Measurements from ENCODE around the gene EXOC3L1.

The EXOC3L1 gene

GRCh38 chr16:67195676-67196075 is 5.7 kb upstream of the EXOC3L1 start:
- DNase-seq, result no peak

- no peak for DNase-seq
Observed at GRCh38 chr16:67194260-67194659, 4.3 kb upstream of the EXOC3L1 start.

GRCh38 chr16:67193536-67193935 is 3.6 kb upstream of the EXOC3L1 start:
- no peak for DNase-seq

DNA sequence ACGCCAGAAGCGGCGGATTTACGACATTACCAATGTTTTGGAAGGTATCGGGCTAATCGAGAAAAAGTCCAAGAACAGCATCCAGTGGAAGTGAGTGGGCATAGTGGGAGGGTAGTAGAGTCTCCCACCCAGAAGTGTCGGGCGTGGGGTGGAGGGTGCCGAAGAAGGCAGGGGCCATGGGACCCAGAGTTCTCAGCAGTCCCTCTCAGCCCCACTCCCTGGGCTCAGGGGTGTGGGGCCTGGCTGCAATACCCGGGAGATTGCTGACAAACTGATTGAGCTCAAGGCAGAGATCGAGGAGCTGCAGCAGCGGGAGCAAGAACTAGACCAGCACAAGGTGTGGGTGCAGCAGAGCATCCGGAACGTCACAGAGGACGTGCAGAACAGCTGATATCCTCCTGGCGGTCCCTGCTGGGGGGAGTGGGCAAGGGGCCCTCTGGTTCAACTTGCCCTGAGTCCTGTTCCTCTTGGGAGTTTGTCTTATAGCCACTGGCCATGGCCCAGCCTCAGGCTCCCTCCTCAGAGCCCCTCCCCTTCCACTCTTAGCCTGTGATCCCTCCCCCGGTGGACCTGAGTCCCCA is 2.9 kb upstream of the EXOC3L1 start:
- no peak for DNase-seq

- DNase-seq, result peak; percentile 85 to 90
Observed at GRCh38 chr16:67191995-67192681, 2.2 kb upstream of the EXOC3L1 start, which contains the start of gene E2F4. Gene E2F4, plus strand, starts transcription at chr16:67192155. Its CDS starts 73 bp downstream, at chr16:67192228.

DNA sequence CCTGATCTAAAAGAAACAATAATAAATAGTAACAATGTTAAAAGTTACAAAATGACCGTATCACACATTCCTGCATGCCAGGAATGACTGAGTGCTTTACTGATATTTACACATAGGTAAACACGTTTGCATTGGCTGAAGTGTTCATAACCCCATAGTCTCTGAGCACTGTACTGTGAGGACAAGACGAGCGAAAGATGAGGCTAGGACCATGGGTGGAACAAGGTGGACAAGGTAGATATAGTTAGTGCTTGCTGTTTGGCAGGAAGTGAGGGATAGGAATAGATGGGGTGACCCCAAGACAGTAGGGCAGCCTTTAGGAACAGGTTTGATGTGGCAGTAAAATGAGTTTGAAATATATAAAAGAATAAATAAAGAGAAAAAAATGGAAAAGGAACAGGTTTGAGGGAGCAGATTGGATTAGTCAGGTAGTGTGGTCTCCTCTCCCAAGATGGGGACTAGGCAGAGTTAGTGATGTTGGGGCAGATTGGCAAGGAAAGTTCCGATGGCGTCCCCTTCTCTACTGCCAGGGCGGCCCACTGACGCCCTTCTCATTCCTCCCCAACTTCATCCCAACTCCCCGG is 1.6 kb upstream of the EXOC3L1 start:
- DNase-seq, result no peak

DNA sequence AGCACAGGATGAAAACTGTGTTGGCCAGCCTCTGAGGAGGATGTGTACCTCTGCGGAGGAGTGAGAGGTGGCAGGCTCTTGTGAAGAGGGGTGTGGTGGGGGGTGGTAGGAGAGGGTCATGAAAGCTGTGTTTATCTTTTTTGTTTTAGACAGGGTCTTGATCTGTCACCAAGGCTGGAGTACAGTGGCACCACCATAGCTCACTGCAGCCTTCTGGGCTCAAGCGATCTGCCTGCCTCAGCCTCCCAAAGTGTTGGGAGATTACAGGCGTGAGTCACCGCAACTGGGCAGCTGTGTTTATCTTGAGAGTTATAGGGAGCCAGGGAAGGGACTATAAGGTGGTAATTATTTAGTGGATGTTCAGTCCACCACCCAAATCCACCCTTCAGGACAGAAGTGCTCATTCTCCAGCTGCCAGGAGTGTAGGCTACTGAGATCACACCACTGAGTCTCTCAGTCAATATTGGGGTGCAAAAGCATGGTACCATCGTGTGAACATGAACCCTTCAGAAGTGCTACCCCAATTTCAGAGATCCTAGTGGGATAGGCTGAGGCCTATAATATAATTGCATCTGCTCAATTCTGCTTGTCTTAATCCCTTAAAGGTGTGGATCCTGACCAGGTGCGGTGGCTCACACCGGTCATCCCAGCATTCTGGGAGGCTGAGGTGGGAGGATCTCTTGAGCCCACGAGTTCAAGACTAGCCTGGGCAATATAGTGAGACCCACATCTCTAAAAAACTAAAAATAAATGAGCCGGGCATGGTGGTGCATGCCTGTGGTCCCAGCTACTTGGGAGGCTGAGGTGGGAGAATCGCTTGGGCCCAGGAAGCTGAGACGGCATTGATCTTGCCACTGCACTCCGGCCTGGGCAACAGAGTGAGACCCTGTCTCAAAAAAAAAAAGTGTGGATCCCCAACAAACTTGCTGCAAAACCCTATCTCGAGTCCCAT is 788 bp upstream of the EXOC3L1 start:
- DNase-seq, result no peak

DNA sequence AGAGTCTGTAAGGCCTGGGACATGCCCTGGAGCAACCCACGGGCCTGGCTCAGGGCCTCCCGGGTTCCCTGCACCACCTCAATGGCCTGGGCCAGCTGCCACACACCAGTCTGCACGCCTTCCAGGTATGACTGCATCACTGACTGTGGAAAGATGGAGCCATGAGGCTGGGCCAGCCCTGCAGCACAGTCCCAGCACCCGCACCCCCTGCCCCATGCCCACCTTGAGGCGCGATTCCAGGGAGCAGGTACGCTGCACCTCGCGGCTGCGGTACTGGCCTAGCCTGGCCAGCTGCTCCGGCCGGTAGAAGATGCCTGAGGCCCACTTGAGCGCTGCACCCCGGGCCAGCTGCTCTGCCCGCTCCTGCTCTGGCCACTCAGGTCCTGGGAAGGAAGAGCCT is 1.1 kb downstream of the EXOC3L1 start:
- DNase-seq, result no peak

DNA sequence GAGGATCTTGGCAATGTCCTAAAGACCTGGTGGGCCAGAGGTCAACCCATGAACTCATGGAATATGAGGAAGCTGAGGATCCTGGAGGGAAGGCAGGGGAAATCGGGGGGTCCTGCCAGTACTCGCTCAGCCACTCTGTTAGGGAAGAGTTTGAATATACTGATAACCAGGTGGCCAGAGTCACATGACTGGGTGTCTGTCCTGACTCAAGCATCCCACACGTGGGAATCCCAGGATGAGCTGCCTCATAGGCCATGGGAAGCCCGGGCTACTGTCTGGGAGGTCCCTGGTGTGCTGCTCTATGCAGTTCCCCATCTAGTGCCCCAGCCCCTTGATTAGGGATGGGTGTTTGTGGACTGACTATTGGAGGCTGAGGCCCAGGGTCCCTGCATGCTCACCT is 1.6 kb downstream of the EXOC3L1 start:
- DNase-seq, result no peak

DNA sequence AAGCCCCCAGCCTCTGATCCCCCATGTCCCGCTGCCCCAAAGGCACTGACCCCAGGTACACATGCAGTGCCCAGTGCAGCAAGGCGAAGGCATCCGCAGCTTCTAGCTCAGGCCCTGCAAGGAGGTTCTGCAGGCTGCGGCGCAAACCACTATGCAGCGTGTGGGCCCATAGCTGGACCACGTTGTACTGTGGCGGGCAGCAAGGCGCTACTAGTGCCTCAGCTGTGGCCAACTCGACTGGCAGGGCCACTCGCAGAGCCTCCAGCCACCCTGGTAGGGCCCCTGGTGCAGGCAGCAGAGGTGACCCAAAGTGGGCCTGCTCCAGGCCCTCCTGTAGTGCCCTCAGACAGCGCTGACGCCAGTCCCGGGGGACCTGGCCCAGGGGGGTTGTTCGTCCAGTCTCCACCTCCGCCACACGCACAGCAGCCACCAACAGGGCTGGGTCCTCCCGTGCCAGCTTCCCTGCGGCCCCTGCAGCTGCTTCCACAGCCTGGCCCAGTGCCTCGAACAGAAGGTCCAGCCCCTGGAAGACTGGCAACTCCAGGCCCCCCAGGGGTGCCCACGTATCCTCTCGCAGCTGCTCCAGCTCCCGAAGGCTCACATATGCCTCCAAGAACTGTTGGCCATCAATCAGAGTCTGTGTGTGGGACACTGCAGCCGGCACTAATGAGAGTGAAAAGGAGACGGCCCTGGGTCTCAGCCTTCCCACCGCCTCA is 2.6 kb downstream of the EXOC3L1 start:
- DNase-seq, result no peak

GRCh38 chr16:67186550-67186950 is 3.4 kb downstream of the EXOC3L1 start:
- no peak for DNase-seq

DNA sequence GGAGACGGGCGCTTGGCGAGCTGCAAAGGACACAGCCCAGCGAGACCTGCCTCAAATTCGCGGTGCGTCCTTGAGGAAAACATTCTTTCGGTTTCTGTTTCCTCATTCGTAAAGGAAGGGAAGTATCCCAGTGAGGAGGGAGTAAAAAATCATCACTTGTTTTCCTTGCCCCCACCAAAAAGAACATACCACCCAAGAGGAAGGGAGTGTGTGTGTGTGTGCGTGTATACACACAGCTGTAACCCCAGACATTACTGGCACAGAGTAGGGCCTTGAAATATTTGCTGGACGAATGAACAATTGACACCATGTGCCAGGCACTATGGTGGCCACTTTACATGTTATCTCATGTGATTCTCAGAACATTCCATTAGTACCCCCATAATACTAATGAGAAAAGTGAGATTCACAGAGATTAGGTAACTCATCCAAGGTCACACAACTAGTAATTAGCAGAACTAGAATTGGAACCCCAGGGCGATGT is 4.2 kb downstream of the EXOC3L1 start:
- no peak for DNase-seq

GRCh38 chr16:67184995-67185650 is 4.8 kb downstream of the EXOC3L1 start:
- peak; percentile 83 to 87 for DNase-seq

GRCh38 chr16:67184453-67184994 is 5.4 kb downstream of the EXOC3L1 start:
- no peak for DNase-seq

GRCh38 chr16:67183627-67184452 is 6.1 kb downstream of the EXOC3L1 start, which contains the start of gene MATCAP1:
Gene MATCAP1, minus strand, starts transcription at chr16:67183963. Its CDS starts 3,353 bp downstream, at chr16:67180610.
- DNase-seq, result peak; percentile 97 to 98

DNA sequence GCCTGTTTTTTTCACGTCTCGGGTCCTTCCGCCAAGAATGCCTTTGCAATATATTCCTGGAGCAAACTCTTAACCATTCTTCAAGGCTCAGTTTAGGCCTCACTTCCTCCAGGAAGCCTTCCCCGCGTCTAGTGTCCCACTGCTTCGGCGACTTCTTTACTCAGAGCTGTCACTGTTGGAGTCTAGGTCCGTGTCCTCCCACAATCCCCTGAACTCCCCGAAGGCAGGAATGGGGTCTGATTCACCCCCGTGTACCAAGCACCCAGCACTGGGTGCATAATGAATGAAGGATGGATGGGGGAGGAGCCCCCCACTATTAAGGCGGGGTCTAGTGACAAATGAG is 6.7 kb downstream of the EXOC3L1 start:
- DNase-seq, result no peak

DNA sequence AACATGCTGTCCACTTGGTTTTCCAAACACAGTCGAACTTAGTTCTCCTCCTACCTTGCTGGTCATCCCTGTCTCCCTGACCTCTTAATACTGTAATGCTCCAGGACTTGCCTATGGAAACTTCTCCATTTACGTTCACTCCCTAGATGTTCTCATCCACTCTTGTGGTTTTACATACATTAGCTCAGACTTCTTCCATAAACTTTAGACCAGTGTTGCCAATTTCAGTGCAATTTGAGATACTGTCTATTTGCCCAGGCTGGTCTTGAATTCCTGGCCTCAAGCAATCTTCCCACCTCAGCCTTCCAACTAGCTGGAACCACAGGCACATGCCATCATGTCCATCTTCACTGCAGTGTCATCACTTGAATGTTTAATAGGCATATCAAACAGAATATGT is 7.6 kb downstream of the EXOC3L1 start:
- DNase-seq, result no peak

- no peak for DNase-seq
Observed at GRCh38 chr16:67181346-67181745, 8.6 kb downstream of the EXOC3L1 start.

DNA sequence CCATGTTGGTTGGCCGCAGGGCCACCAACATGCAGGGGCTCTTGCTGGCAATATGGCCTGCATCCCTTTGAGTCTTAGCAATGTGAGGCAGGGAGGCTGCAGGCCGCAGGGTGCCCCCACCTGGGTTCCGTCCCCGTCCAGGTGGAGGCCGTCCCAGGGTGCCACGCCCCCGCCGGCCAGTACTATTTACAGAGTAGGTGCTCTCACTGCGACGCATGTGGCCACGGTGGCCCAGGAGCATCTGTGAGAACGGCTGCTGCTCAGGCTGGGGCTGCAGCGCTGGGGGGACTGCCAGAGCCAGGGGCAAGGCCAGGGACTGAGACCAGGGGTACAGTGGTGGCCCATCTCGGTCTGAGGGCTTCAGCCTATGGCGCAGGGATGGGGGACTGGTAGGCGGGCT is 9.8 kb downstream of the EXOC3L1 start:
- no peak for DNase-seq

DNA sequence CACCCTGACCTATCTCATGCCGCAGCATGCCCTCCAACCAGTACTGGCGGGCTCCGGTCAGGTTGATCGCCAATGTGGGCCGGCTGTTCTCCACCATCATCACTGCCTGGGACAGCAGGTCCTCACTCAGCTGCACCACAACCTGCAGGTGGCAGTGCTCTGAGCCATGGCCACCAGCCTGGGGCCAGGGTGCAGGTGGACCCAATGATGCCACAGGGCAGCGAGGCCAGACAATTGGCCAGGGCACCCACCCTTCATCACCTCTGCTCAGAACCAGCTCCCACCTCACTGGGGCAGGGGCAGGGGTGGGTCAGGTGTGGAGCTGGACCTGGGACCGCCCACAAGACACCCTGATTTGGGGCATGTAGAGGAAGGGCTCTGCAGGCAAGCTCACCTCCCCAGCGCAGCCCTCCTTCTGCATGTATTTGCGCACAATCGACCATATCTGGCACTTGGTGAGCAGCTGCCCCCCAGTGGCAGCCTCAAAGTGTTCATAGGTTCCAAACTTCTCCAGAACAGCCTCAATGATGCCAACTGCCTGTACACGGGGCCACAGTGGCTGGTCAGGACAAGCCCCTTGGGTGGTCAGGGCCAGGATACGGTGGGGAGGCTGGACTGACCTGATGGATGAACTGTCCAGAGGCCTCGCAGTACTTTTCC is 10.4 kb downstream of the EXOC3L1 start:
- DNase-seq, result peak in 1 of 2 donors; percentile 31

All from CD4-positive, alpha-beta T cell treated with Interferon alpha-2 for 1 hour (primary cell).